OCI-LY7 (cell line): ENCODE data around the gene TRIM52.

Source experiments
- EZH2phosphoT487 ChIP-seq: fragments of 200-600 bp; sonication (generic); IDR thresholded peaks from 2 replicates; pipeline ENCODE4 v1.6.1; 2018; ENCODE audit warnings: low read depth, borderline replicate concordance, mild to moderate bottlenecking, mixed run types, antibody characterized with exemption, low read length, moderate library complexity, mixed read lengths
- TF ChIP-seq, protein P1 (sequence below): fragments of 200-600 bp; sonication (generic); conservative IDR thresholded peaks from 2 replicates; pipeline ENCODE4 v1.5.1; 2014; ENCODE audit warnings: mild to moderate bottlenecking, antibody characterized with exemption, low read length, moderate library complexity, mixed read lengths

DNA sequence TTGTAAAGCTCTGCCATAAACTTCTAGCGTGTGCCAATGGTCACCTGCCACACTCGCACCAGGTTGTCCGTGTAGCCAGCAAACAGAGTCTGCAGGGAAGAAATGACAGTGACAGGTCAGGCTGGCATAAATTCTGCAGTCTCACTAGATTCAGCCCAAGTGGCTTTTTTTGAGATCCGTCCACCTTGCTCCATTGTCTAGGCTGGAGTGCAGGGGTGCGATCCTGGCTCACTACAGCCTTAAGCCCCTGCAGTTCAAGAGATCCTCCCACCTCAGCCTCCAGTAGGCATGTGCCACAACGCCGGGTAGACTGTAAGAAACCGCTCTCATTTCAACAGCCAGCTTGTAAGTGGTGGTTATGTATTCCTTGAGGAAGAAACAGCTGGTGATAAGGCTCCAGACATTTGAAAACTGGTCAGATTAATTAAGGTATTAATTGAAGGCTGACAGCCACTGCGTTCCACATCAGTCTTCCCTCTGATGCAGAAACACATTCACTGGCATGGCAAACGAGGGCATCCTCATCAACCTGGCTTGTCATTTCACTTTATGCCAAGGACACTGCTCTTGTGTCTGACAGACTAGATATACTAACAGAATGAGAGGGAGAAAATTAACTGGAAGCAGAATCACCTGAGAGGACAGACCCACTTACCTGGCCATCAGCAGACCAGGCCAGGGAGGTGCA is 23.8 kb downstream of the TRIM52 start:
- TF ChIP-seq, protein P1, sequence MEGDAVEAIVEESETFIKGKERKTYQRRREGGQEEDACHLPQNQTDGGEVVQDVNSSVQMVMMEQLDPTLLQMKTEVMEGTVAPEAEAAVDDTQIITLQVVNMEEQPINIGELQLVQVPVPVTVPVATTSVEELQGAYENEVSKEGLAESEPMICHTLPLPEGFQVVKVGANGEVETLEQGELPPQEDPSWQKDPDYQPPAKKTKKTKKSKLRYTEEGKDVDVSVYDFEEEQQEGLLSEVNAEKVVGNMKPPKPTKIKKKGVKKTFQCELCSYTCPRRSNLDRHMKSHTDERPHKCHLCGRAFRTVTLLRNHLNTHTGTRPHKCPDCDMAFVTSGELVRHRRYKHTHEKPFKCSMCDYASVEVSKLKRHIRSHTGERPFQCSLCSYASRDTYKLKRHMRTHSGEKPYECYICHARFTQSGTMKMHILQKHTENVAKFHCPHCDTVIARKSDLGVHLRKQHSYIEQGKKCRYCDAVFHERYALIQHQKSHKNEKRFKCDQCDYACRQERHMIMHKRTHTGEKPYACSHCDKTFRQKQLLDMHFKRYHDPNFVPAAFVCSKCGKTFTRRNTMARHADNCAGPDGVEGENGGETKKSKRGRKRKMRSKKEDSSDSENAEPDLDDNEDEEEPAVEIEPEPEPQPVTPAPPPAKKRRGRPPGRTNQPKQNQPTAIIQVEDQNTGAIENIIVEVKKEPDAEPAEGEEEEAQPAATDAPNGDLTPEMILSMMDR: no peak
- TF ChIP-seq EZH2phosphoT487: no peak
